ENCODE measurements around the gene SPAST. TPM values are rescaled to one million over a fixed set of nuclear protein-coding genes. Genes with fewer than 3 reads are reported as not detected.

The SPAST gene, protein sequence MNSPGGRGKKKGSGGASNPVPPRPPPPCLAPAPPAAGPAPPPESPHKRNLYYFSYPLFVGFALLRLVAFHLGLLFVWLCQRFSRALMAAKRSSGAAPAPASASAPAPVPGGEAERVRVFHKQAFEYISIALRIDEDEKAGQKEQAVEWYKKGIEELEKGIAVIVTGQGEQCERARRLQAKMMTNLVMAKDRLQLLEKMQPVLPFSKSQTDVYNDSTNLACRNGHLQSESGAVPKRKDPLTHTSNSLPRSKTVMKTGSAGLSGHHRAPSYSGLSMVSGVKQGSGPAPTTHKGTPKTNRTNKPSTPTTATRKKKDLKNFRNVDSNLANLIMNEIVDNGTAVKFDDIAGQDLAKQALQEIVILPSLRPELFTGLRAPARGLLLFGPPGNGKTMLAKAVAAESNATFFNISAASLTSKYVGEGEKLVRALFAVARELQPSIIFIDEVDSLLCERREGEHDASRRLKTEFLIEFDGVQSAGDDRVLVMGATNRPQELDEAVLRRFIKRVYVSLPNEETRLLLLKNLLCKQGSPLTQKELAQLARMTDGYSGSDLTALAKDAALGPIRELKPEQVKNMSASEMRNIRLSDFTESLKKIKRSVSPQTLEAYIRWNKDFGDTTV
- total RNA-seq (ENCODE audit: low replicate concordance): 11.8 and 18.1 TPM in 2 replicates

DNA sequence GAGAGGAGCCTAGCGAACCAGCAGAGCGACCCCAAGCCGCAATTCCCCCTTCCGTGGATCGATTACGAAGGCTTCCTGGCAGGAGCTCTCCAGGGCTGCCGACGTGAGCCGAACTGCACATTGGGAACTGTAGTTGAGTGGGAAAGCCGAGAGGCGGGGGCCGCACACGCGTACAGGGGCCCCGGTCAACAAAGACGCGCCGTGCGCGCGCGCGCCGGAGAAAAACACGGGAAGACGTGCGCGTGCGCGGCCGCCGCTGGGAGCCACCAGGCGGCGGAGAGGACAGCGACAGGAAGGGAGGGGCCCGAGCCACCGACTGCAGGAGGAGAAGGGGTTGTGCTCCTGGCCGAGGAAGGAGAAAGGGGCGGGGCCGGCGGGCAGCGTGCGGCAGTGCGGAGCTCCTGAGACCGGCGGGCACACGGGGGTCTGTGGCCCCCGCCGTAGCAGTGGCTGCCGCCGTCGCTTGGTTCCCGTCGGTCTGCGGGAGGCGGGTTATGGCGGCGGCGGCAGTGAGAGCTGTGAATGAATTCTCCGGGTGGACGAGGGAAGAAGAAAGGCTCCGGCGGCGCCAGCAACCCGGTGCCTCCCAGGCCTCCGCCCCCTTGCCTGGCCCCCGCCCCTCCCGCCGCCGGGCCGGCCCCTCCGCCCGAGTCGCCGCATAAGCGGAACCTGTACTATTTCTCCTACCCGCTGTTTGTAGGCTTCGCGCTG lies at the start of gene SPAST:
Gene SPAST, plus strand, starts transcription at position 247 of the 711 bp plus-strand sequence. Its CDS starts 276 bp downstream, at position 523.

DNA sequence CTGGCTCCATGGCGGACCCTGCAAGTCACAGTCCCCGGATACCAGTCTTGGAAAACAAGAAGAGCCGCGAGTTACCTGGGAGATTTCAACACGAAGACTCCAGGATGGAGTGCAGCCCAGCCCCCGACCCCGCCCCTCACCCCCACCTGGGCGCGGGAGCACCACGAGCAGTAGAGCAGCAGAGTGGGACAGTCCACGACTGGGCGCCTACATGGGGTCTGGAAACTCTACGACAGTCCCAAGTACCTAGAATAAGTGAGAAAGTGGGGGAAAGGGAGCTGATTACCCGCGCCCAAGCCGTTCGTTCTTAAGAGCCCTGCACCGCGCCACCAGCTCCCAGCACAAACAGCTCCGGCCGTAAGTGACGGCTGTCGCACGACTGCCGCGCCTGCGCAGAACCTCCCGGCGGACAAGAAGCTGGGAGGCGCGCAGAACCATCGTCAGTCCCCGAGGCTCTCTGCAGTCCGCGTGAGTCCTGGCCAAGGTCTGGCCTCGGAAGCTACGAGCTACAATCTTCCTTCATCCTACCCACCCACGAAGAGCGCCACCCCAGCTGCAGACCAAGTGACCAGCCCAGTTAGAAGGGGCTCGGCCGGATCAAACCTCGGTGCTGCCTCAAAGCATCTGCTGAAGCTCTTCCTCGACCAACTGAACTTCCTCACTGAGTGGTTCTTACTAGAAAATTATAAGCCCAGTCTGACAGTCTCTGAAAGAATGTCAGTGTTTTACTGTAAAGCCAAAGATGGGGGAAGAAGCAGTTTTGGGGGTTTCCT lies 23.7 kb upstream of the SPAST start, which contains the start of gene DPY30:
Gene DPY30, minus strand, starts transcription at position 359 of the 773 bp plus-strand sequence. Its CDS starts 349 bp downstream, at position 10.

Other genes starting within 250 kb of the SPAST start
- gene MEMO1, start 52.5 kb upstream of the SPAST start, total RNA-seq (ENCODE audit: low replicate concordance): 22.5 and 28.3 TPM in 2 replicates
- gene DPY30, start 23.8 kb upstream of the SPAST start, total RNA-seq (ENCODE audit: low replicate concordance): 40.0 and 54.8 TPM in 2 replicates
- 11.8 and 19.4 TPM in 2 replicates for gene SLC30A6, start 102.3 kb downstream of the SPAST start, total RNA-seq (ENCODE audit: low replicate concordance)
- not detected in 2 replicates for gene NLRC4, start 201.3 kb downstream of the SPAST start, total RNA-seq (ENCODE audit: low replicate concordance)
- 11.6 and 12.9 TPM in 2 replicates for gene YIPF4, start 214.3 kb downstream of the SPAST start, total RNA-seq (ENCODE audit: low replicate concordance)